HG03457 (cell line): ENCODE data around the gene ARHGAP40.

Experiments
- ATAC-seq: cut with Tn5 transposase; IDR thresholded peaks from one replicate; pipeline ENCODE4 v1.9.1; 2021; ENCODE audit warnings: moderate number of reproducible peaks; ENCODE audit not compliant: unreplicated experiment

ARHGAP40 gene

DNA sequence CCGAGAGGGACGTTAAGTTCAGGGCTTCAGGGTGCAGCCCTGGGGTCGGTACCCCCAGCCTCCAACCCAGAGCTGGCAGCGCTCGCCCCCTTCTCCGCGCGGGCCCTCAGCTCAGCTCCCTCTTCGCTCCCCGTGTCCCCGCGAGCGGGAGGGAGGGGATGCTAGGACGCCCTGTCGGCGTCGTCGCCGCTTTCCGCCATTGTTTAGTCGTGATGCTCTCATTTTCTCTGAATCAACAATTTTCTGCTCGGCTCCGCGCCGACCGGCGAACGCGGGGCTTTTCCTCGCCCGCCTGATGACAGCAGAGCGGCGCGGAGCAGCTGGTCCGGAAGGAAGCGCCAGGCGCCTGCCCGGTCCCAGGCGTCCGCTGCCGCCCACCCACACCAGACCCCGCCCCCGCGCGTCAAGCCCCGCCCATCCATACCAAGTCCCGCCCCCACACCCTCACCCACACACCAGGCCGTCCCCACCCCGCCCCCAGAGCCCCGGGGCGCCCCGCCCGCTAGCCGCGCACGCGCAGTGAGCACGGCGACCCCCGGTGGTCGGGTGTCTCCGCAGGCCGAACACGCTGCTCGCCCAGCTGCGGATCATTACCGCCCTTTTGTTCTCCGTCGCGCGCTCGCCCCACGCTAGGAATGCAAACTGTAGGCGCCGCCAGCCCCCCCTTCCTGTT is 72.6 kb downstream of the ARHGAP40 start:
- no peak for ATAC-seq

GRCh38 chr20:38674765-38675133 is 73.1 kb downstream of the ARHGAP40 start:
- ATAC-seq = no peak

GRCh38 chr20:38676576-38676975 is 75.0 kb downstream of the ARHGAP40 start:
- no peak for ATAC-seq

DNA sequence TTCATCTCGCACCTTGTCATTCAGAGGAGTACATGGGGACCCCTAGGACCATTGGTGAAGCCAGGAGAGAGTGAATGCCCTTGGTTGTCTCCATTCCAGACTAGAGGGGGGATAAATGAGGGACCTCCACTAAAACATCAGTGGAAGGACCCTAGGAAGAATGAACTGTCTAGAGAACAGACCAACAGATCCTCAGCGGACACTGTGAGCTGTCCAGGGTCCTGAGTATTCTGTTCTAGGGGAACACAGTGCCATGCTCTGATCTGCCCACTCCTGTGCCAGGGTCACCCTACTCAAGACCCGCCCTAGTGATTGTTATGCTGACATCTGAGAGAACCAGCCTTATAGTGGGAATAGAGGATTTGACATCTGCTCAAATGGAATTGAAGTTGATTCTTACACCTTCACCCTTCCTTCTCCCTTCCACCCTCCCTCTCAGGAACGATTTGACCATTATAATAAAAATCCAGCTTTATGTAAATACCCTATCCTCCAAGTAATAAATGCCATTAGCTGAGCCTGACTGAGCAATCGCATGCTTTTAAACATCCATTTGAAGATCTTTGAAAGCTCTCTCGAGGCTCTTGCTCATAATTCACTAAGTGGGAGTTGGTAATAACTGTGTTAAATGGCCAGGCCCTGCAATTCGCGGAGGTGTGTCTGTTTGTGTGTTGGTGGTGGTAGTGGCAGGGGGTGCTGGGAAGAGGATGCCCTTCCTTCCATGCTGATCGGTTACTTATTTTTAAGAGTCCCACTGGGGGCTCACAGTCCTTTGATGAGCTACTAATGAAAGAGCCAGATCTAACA is 79.1 kb downstream of the ARHGAP40 start:
- no peak for ATAC-seq

- ATAC-seq = no peak
Measured at GRCh38 chr20:38685271-38685670, 83.7 kb downstream of the ARHGAP40 start.

DNA sequence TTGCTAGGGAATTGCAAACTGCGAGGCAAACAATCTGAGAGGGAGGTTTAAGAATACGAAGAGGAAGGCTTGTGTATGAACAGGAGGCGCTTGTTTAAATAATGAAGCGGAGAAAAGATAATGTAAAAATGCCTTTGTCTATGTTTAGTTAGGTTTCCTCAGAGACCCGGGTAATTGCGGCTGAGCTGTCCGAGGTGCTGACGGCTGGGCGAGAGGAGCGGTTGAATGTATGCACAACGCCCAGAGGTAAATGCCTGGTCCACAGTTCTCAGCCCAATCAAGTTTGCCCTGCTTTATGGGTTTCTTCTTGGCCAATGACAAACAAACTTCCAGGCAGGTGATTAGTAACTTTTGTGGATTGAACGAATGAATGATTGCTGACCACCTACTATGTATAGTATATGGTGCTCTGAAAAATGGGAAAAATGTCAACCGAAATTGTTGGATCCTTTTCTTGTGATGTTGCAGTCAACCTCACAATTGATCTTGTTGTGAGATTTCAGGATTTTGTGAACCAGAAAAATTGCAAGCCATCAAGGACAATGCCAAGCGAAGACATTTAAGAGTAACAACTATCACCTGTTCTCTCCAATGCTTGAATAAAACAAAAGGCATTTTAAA is 84.4 kb downstream of the ARHGAP40 start:
- ATAC-seq = no peak

DNA sequence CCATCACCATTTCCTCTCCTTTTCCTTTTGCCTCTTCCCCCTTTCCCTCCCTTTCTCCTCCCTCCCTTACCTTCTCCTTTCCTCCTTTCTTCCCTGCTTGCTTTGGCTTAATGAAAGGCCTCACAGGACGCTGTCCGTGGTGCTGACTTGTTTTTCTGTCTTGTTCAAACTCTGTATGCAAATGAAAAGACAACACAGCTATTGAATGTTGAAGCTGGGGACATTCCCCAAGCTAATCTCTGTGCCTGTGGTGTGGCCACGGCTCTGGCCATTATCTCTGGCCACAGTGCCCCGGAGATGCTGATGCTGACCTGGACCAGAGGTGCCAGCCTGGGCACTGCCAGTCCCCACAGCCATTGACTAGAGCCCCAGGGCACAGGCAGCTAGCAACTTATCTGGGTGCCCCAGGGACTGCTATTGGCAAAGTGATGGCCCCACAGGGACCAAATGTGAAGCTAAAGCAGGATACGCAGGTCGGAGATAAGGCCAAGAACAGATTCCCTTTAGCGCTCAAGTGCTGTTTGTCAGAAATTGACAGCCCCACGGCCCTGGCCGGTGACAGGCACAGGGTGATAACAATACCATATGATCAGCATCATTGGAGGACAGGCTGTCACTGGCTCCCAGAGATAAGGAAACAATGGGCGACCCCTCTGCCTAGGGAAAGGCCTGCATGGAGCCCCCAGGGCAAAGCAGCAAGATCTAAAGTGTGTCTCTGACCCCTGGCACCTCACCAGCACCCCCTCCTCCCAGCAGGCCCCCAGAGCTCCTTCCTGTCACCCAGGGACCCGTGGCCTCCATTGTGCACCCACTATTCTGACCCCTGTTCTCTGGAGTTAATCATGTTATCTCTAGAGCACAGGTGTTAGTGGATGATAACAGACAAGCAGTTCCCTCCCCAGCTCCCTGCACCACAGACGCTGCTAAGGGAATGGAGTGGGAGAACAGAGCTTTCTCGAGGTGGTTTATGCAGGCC is 91.1 kb downstream of the ARHGAP40 start:
- ATAC-seq = no peak

DNA sequence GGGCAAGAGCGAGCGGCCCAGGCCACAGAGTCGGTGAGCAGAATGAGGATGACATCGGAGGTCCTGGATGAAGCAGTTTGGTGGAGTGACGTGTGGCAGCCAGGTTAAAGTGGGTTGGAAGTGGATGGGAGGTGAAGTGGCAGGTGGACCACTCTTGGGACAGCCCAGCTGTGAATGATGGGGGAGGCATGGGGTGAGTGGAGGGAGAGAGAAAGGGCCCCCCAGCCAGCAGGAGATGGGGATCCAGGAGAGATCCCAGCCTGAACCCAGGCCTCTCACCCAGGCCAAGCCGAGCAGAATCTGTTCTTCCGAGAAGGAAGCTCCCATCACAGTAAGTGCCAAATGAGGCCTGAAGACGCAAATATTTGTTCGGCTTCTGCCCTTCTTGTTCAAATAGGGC is 95.7 kb downstream of the ARHGAP40 start:
- no peak for ATAC-seq

DNA sequence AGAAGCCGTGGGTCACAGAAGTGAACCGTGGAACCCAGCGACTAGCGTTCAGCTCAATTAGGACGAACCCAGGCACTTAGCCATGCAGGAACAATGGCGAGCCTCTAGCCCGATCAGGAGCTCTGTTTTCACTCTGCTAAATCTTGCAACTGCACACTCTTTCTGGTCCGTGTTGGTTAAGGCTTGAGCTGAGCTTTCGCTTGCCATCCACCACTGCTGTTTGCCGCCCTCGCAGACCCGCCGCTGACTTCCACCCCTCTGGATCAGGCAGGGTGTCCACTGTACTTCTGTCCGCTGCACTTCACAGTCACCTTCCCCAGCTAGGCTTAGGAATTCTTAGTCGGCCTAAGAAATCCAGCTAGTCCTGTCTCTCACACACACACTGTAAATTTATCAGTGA is 96.9 kb downstream of the ARHGAP40 start:
- ATAC-seq = no peak

GRCh38 chr20:38700141-38700540 is 98.5 kb downstream of the ARHGAP40 start:
- ATAC-seq = no peak
